HG03378 (cell line): ENCODE results near the gene TMEM184B.

ENCODE experiments used
- ATAC-seq: cut with Tn5 transposase; IDR thresholded peaks from one replicate; pipeline ENCODE4 v1.9.1; 2021; ENCODE audit warnings: mild to moderate bottlenecking, moderate library complexity; ENCODE audit not compliant: unreplicated experiment

The TMEM184B gene

GRCh38 chr22:38207898-38208432, 64.8 kb downstream of the TMEM184B start:
- no peak for ATAC-seq

- no peak for ATAC-seq
Measured at GRCh38 chr22:38205261-38206128, 67.3 kb downstream of the TMEM184B start.

GRCh38 chr22:38204784-38205183, 68.0 kb downstream of the TMEM184B start:
- no peak for ATAC-seq

GRCh38 chr22:38203855-38204514, 68.8 kb downstream of the TMEM184B start:
- no peak for ATAC-seq

- no peak for ATAC-seq
Measured at GRCh38 chr22:38203090-38203810, 69.6 kb downstream of the TMEM184B start.

- ATAC-seq: no peak
Measured at GRCh38 chr22:38202437-38203089, 70.2 kb downstream of the TMEM184B start.

GRCh38 chr22:38201711-38202436, 70.9 kb downstream of the TMEM184B start, which contains the start of gene MAFF:
TSS of gene MAFF (plus strand) at chr22:38201994. CDS start at chr22:38213854, 11,860 bp downstream.
- ATAC-seq: peak; percentile 46

GRCh38 chr22:38201371-38201710, 71.5 kb downstream of the TMEM184B start:
- ATAC-seq: no peak

GRCh38 chr22:38199826-38200559, 72.8 kb downstream of the TMEM184B start:
- no peak for ATAC-seq

GRCh38 chr22:38196791-38197419, 75.9 kb downstream of the TMEM184B start:
- no peak for ATAC-seq

GRCh38 chr22:38193580-38193979, 79.2 kb downstream of the TMEM184B start:
- no peak for ATAC-seq

- ATAC-seq: no peak
Measured at GRCh38 chr22:38192475-38192863, 80.3 kb downstream of the TMEM184B start.

- no peak for ATAC-seq
Measured at GRCh38 chr22:38191731-38192474, 80.9 kb downstream of the TMEM184B start.

- ATAC-seq: no peak
Measured at GRCh38 chr22:38191055-38191454, 81.8 kb downstream of the TMEM184B start.

- no peak for ATAC-seq
Measured at GRCh38 chr22:38190581-38190980, 82.2 kb downstream of the TMEM184B start.

GRCh38 chr22:38189104-38189503, 83.7 kb downstream of the TMEM184B start:
- ATAC-seq: no peak

GRCh38 chr22:38187413-38188212, 85.2 kb downstream of the TMEM184B start:
- no peak for ATAC-seq
